GM23338 (cell line): Measurements from ENCODE around the gene ENPP1. TPM values are rescaled to one million over a fixed set of nuclear protein-coding genes. Genes with fewer than 3 reads are reported as not detected.

ENCODE experiments used
- ATAC-seq: fragments of 200-7000 bp; cut with Tn5 transposase; 3 replicates; pipeline ENCODE4 v1.9.1; 2020
- DNase-seq: peaks from one replicate; pipeline ENCODE4 v3.0.0-alpha.2; 2015; ENCODE audit warnings: low spot score
- H2AFZ ChIP-seq: fragments of 200-600 bp; sonication (generic); 2 replicates; pipeline ENCODE4 v1.8.0; 2016; ENCODE audit warnings: antibody characterized with exemption, mild to moderate bottlenecking, moderate library complexity
- H3F3A ChIP-seq: fragments of 200-600 bp; sonication (generic); replicated peaks from 2 replicates; pipeline ENCODE4 v1.8.0; 2017; ENCODE audit warnings: antibody characterized with exemption, mixed run types, low read depth
- H3K27ac ChIP-seq: fragments of 200-600 bp; sonication (generic); 2 replicates; pipeline ENCODE4 v1.6.1; 2016; ENCODE audit warnings: low read depth
- H3K27me3 ChIP-seq: fragments of 200-600 bp; sonication (generic); 2 replicates; pipeline ENCODE4 v1.8.0; 2016; ENCODE audit warnings: mild to moderate bottlenecking, mixed run types, moderate library complexity; ENCODE audit not compliant: insufficient read depth
- H3K36me3 ChIP-seq: fragments of 200-600 bp; sonication (generic); 2 replicates; pipeline ENCODE4 v1.8.0; 2016; ENCODE audit warnings: mild to moderate bottlenecking; ENCODE audit not compliant: insufficient read depth
- H3K4me1 ChIP-seq: fragments of 200-600 bp; sonication (generic); 2 replicates; pipeline ENCODE4 v1.8.0; 2016; ENCODE audit warnings: mild to moderate bottlenecking, moderate library complexity; ENCODE audit not compliant: insufficient read depth
- H3K4me2 ChIP-seq: fragments of 200-600 bp; sonication (generic); 2 replicates; pipeline ENCODE4 v1.7.1; 2017; ENCODE audit warnings: mixed run types
- H3K4me3 ChIP-seq: fragments of 200-600 bp; sonication (generic); 2 replicates; pipeline ENCODE4 v1.6.1; 2016; ENCODE audit warnings: mixed run types
- H3K79me2 ChIP-seq: fragments of 200-600 bp; sonication (generic); replicated peaks from 2 replicates; pipeline ENCODE4 v1.8.0; 2017; ENCODE audit warnings: mild to moderate bottlenecking; ENCODE audit not compliant: insufficient read depth
- H3K9me2 ChIP-seq: fragments of 200-600 bp; sonication (generic); 2 replicates; pipeline ENCODE4 v1.8.0; 2017; ENCODE audit not compliant: insufficient read depth
- H4K20me1 ChIP-seq: fragments of 200-600 bp; sonication (generic); replicated peaks from 2 replicates; pipeline ENCODE4 v1.8.0; 2017; ENCODE audit warnings: mild to moderate bottlenecking; ENCODE audit not compliant: insufficient read depth
- H3K27ac Mint-ChIP-seq: 2 replicates; pipeline ENCODE4 v1.8.0; 2020; ENCODE audit warnings: inconsistent platforms, mild to moderate bottlenecking, moderate library complexity, mixed read lengths
- H3K27me3 Mint-ChIP-seq: 3 replicates; pipeline ENCODE4 v1.8.0; 2022; ENCODE audit warnings: low read depth, mild to moderate bottlenecking, moderate library complexity, mixed read lengths, inconsistent platforms; ENCODE audit not compliant: insufficient read depth, poor library complexity
- H3K36me3 Mint-ChIP-seq: 3 replicates; pipeline ENCODE4 v1.8.0; 2021; ENCODE audit warnings: low read depth, mild to moderate bottlenecking, inconsistent platforms, moderate library complexity, mixed read lengths
- H3K4me1 Mint-ChIP-seq: 3 replicates; pipeline ENCODE4 v1.8.0; 2020; ENCODE audit warnings: mild to moderate bottlenecking, inconsistent platforms, mixed read lengths
- H3K4me3 Mint-ChIP-seq: 3 replicates; pipeline ENCODE4 v1.8.0; 2021; ENCODE audit warnings: moderate library complexity, mild to moderate bottlenecking, inconsistent platforms, mixed read lengths
- H3K9me3 Mint-ChIP-seq: 3 replicates; pipeline ENCODE4 v1.8.0; 2020; ENCODE audit warnings: moderate library complexity, mild to moderate bottlenecking, inconsistent platforms, mixed read lengths
- CREB1 ChIP-seq: fragments of 250-450 bp; sonication (Bioruptor Pico); IDR thresholded peaks from 2 replicates; pipeline ENCODE4 v1.5.0; 2020; ENCODE audit warnings: low read depth, mild to moderate bottlenecking, moderate library complexity
- EZH2 ChIP-seq: fragments of 200-600 bp; sonication (generic); IDR thresholded peaks from one replicate; pipeline ENCODE4 v1.8.0; 2017; ENCODE audit warnings: antibody characterized with exemption, mild to moderate bottlenecking, low read depth; ENCODE audit not compliant: unreplicated experiment
- EZH2phosphoT487 ChIP-seq: fragments of 200-600 bp; sonication (generic); IDR thresholded peaks from one replicate; pipeline ENCODE4 v1.8.1; 2018; ENCODE audit warnings: antibody characterized with exemption; ENCODE audit not compliant: unreplicated experiment
- NANOG ChIP-seq: IDR thresholded peaks from 2 replicates; pipeline ENCODE4 v1.6.1; 2016; ENCODE audit warnings: antibody characterized with exemption, borderline replicate concordance
- POLR2AphosphoS5 ChIP-seq: IDR thresholded peaks from 2 replicates; pipeline ENCODE4 v1.6.1; 2016; ENCODE audit warnings: antibody characterized with exemption, low read depth
- STAT1 ChIP-seq: IDR thresholded peaks from one replicate; pipeline ENCODE4 v1.6.1; 2016; ENCODE audit warnings: antibody characterized with exemption; ENCODE audit not compliant: unreplicated experiment
- ZNF114 ChIP-seq: fragments of 250-450 bp; sonication (Bioruptor Pico); IDR thresholded peaks from 2 replicates; pipeline ENCODE4 v1.5.0; 2020; ENCODE audit warnings: mild to moderate bottlenecking, moderate library complexity
- ZNF331 ChIP-seq: fragments of 250-450 bp; sonication (Bioruptor Pico); IDR thresholded peaks from 2 replicates; pipeline ENCODE4 v1.5.0; 2020; ENCODE audit warnings: low read depth, mild to moderate bottlenecking, moderate library complexity
- polyA plus RNA-seq: library from polyadenylated mRNA; unstranded; fragments of >200 nt; fragmentation: Nextera tagmentation; extraction: Ambion mirVana; gene quantifications from 2 replicates; pipeline ENCODE4 v1.2.1, GENCODE V29; 2016
- total RNA-seq: library from RNA; depleted of rRNA; stranded (reverse); fragments of >200 nt; shearing (Covaris generic); gene quantifications from 2 replicates; pipeline ENCODE4 v1.2.3, GENCODE V29; 2014
- TF ChIP-seq, protein P1 (sequence below): IDR thresholded peaks from one replicate; pipeline ENCODE4 v1.6.1; 2018; ENCODE audit warnings: antibody characterized with exemption; ENCODE audit not compliant: unreplicated experiment
- TF ChIP-seq, protein P2 (sequence below): fragments of 250-450 bp; sonication (Bioruptor Pico); IDR thresholded peaks from 2 replicates; pipeline ENCODE4 v1.5.0; 2020; ENCODE audit warnings: mild to moderate bottlenecking, moderate library complexity

Gene ENPP1
- total and polyA plus RNA-seq, 2 experiments from 2014 or later: 17.3 to 46.9 TPM

DNA sequence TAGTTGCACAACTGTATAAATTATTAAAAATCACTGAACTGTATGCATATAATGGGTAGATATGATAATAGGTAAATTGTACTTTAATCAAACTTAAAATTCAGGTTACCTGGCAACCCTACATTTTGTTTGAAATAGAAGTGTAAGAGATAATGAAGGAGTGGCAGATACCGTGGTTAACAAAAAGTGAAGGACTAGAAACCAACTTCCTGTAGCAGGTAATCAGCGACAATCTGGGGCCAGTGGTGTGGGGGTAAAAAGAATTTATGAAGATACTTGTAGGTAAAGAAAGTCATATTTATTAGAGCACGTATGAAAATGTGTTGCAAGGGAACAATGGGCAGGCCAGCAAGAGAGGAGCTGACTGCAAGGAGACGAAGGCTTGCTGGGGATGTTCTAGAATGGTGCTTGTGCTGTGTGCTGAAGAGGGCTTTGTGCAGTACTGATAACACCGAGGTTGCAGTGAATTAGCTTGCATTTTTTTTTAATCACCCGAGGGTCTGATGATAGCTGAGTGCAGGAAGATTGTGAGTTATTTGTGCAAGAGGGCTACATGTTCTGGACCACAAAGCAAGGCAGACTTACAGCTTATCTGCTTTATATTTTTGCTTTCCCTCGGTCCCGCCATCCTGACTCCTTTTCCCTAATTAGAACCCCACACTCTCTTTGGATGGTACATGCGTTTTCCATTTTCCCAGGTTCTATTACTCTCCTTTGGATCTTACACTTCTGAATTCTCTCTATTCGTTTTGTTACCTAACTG is 4.6 kb upstream of the ENPP1 start:
- Histone ChIP-seq H3K36me3 (no peaks in the 10 kb centered on the region), H3K27ac (no peak overlapping the region), H3K9me2 (no peaks in the 10 kb centered on the region), H3K4me2 (no peak overlapping the region), H3K4me1 (peaks cover 11% of the 10 kb centered on the region), H3K27me3 (peaks cover 13% of the 10 kb centered on the region; the same call in 1 of the 2 replicates), H3K79me2 (no peaks in the 10 kb centered on the region), H2AFZ (no peak overlapping the region), H4K20me1 (no peaks in the 10 kb centered on the region), H3K4me3 (no peak overlapping the region), H3F3A (peaks cover 5% of the 10 kb centered on the region)
- DNase-seq (no peak), ATAC-seq (no peak)
- H3K36me3 Mint-ChIP-seq: peaks cover 13% of the 10 kb centered on the region; the same call in 1 of the 3 replicates
- no peak overlapping the region for H3K4me3 Mint-ChIP-seq
- H3K27ac Mint-ChIP-seq: no peak overlapping the region
- H3K27me3 Mint-ChIP-seq: peaks cover 5% of the 10 kb centered on the region
- TF ChIP-seq, protein P1, sequence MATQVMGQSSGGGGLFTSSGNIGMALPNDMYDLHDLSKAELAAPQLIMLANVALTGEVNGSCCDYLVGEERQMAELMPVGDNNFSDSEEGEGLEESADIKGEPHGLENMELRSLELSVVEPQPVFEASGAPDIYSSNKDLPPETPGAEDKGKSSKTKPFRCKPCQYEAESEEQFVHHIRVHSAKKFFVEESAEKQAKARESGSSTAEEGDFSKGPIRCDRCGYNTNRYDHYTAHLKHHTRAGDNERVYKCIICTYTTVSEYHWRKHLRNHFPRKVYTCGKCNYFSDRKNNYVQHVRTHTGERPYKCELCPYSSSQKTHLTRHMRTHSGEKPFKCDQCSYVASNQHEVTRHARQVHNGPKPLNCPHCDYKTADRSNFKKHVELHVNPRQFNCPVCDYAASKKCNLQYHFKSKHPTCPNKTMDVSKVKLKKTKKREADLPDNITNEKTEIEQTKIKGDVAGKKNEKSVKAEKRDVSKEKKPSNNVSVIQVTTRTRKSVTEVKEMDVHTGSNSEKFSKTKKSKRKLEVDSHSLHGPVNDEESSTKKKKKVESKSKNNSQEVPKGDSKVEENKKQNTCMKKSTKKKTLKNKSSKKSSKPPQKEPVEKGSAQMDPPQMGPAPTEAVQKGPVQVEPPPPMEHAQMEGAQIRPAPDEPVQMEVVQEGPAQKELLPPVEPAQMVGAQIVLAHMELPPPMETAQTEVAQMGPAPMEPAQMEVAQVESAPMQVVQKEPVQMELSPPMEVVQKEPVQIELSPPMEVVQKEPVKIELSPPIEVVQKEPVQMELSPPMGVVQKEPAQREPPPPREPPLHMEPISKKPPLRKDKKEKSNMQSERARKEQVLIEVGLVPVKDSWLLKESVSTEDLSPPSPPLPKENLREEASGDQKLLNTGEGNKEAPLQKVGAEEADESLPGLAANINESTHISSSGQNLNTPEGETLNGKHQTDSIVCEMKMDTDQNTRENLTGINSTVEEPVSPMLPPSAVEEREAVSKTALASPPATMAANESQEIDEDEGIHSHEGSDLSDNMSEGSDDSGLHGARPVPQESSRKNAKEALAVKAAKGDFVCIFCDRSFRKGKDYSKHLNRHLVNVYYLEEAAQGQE: no peak
- TF ChIP-seq POLR2AphosphoS5 (no peak), EZH2 (no peak), STAT1 (no peak), CREB1 (no peak), ZNF114 (CRISPR knock-in tag) (no peak), ZNF331 (no peak), NANOG (no peak)
- peaks cover 14% of the 10 kb centered on the region for H3K4me1 Mint-ChIP-seq
- H3K9me3 Mint-ChIP-seq: peaks cover 11% of the 10 kb centered on the region

DNA sequence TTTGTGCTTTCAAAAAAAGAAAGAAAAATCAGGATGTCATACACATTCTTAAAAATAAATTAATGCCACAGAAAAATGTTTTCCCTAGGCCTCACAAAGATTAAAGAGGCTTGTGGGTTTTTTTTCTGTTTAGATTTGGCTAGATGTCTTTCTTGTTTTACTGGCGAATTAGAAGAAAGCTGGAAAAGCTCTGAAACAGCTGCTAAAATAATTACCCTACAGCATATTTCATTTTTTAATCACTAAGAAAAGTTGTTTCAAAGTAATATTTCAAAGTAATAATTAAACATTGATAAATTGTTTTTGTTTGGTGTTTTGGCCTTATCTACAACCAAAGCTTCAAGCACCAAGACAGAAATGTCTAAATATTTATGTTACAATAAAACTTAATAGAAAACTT is 3.7 kb upstream of the ENPP1 start:
- Histone ChIP-seq H4K20me1 (no peaks in the 10 kb centered on the region), H3K79me2 (peaks cover 5% of the 10 kb centered on the region), H3K27ac (no peak overlapping the region), H3K27me3 (peaks cover 17% of the 10 kb centered on the region; the same call in 1 of the 2 replicates), H2AFZ (no peak overlapping the region), H3K4me1 (peaks cover 17% of the 10 kb centered on the region), H3K9me2 (no peaks in the 10 kb centered on the region), H3K4me3 (no peak overlapping the region), H3K4me2 (no peak overlapping the region), H3K36me3 (no peaks in the 10 kb centered on the region), H3F3A (peaks cover 5% of the 10 kb centered on the region)
- Mint-ChIP-seq H3K9me3 (peaks cover 11% of the 10 kb centered on the region), H3K27ac (no peak overlapping the region), H3K4me3 (no peak overlapping the region), H3K27me3 (peaks cover 5% of the 10 kb centered on the region), H3K4me1 (peaks cover 21% of the 10 kb centered on the region), H3K36me3 (peaks cover 13% of the 10 kb centered on the region; the same call in 1 of the 3 replicates)
- DNase-seq: no peak
- ATAC-seq: no peak
- TF ChIP-seq EZH2phosphoT487: no peak
- TF ChIP-seq, protein P2, sequence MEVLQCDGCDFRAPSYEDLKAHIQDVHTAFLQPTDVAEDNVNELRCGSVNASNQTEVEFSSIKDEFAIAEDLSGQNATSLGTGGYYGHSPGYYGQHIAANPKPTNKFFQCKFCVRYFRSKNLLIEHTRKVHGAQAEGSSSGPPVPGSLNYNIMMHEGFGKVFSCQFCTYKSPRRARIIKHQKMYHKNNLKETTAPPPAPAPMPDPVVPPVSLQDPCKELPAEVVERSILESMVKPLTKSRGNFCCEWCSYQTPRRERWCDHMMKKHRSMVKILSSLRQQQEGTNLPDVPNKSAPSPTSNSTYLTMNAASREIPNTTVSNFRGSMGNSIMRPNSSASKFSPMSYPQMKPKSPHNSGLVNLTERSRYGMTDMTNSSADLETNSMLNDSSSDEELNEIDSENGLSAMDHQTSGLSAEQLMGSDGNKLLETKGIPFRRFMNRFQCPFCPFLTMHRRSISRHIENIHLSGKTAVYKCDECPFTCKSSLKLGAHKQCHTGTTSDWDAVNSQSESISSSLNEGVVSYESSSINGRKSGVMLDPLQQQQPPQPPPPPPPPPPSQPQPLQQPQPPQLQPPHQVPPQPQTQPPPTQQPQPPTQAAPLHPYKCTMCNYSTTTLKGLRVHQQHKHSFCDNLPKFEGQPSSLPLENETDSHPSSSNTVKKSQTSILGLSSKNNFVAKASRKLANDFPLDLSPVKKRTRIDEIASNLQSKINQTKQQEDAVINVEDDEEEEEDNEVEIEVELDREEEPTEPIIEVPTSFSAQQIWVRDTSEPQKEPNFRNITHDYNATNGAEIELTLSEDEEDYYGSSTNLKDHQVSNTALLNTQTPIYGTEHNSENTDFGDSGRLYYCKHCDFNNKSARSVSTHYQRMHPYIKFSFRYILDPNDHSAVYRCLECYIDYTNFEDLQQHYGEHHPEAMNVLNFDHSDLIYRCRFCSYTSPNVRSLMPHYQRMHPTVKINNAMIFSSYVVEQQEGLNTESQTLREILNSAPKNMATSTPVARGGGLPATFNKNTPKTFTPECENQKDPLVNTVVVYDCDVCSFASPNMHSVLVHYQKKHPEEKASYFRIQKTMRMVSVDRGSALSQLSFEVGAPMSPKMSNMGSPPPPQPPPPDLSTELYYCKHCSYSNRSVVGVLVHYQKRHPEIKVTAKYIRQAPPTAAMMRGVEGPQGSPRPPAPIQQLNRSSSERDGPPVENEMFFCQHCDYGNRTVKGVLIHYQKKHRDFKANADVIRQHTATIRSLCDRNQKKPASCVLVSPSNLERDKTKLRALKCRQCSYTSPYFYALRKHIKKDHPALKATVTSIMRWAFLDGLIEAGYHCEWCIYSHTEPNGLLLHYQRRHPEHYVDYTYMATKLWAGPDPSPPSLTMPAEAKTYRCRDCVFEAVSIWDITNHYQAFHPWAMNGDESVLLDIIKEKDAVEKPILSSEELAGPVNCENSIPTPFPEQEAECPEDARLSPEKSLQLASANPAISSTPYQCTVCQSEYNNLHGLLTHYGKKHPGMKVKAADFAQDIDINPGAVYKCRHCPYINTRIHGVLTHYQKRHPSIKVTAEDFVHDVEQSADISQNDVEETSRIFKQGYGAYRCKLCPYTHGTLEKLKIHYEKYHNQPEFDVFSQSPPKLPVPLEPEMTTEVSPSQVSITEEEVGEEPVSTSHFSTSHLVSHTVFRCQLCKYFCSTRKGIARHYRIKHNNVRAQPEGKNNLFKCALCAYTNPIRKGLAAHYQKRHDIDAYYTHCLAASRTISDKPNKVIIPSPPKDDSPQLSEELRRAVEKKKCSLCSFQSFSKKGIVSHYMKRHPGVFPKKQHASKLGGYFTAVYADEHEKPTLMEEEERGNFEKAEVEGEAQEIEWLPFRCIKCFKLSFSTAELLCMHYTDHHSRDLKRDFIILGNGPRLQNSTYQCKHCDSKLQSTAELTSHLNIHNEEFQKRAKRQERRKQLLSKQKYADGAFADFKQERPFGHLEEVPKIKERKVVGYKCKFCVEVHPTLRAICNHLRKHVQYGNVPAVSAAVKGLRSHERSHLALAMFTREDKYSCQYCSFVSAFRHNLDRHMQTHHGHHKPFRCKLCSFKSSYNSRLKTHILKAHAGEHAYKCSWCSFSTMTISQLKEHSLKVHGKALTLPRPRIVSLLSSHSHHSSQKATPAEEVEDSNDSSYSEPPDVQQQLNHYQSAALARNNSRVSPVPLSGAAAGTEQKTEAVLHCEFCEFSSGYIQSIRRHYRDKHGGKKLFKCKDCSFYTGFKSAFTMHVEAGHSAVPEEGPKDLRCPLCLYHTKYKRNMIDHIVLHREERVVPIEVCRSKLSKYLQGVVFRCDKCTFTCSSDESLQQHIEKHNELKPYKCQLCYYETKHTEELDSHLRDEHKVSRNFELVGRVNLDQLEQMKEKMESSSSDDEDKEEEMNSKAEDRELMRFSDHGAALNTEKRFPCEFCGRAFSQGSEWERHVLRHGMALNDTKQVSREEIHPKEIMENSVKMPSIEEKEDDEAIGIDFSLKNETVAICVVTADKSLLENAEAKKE (CRISPR knock-in tag): no peak
